Calu3 (cell line): ENCODE measurements around the gene HAGHL. TPM values are rescaled to one million over a fixed set of nuclear protein-coding genes. Genes with fewer than 3 reads are reported as not detected.

Experiments used
- BruUV-seq: library from RNA; stranded (reverse); fragments of 400-500 nt; replicated peaks from 2 replicates; lab custom pipeline; 2021; lab: Mats Ljungman, UMichigan
- CTCF ChIA-PET: fragments of 300-600 bp; sonication (Branson Sonifier 250); formaldehyde crosslinking; loops from one replicate; lab custom pipeline; 2022; ENCODE audit warnings: antibody characterized with exemption; lab: Charles Lee
- DNase-seq: peaks from one replicate; pipeline ENCODE4 v3.0.0; 2022
- H3K27ac Mint-ChIP-seq: one replicate; pipeline ENCODE4 v1.8.0; 2022; ENCODE audit warnings: mixed read lengths; ENCODE audit not compliant: unreplicated experiment
- H3K27me3 Mint-ChIP-seq: one replicate; pipeline ENCODE4 v1.8.0; 2022; ENCODE audit warnings: mixed read lengths; ENCODE audit not compliant: unreplicated experiment
- H3K36me3 Mint-ChIP-seq: one replicate; pipeline ENCODE4 v1.8.0; 2022; ENCODE audit warnings: mild to moderate bottlenecking, moderate library complexity, mixed read lengths; ENCODE audit not compliant: insufficient read depth, unreplicated experiment
- H3K4me1 Mint-ChIP-seq: one replicate; pipeline ENCODE4 v1.8.0; 2022; ENCODE audit warnings: mild to moderate bottlenecking, low read depth, mixed read lengths; ENCODE audit not compliant: unreplicated experiment
- H3K4me3 Mint-ChIP-seq: one replicate; pipeline ENCODE4 v1.8.0; 2022; ENCODE audit warnings: mild to moderate bottlenecking, low read depth, moderate library complexity, mixed read lengths; ENCODE audit not compliant: unreplicated experiment
- H3K9me3 Mint-ChIP-seq: one replicate; pipeline ENCODE4 v1.8.0; 2022; ENCODE audit warnings: low read depth, mixed read lengths; ENCODE audit not compliant: unreplicated experiment
- CTCF ChIP-seq: fragments of 200-600 bp; IDR thresholded peaks from one replicate; pipeline ENCODE4 v1.8.0; 2022; ENCODE audit warnings: antibody characterized with exemption; ENCODE audit not compliant: unreplicated experiment
- intact Hi-C: fragments of 100-400 bp; cut with micrococcal nuclease; formaldehyde crosslinking; loops from one replicate; pipeline ENCODE4 v1.10.0; 2022; ENCODE audit not compliant: unreplicated experiment
- total RNA-seq: library from RNA; stranded (reverse); gene quantifications from 2 replicates; pipeline ENCODE4 v1.2.3, GENCODE V29; 2022

The HAGHL gene
- total RNA-seq, 1 experiment from 2014 or later, result 11.7 TPM

- no peak for DNase-seq
- intact Hi-C loops, result no loop called here
- H3K9me3 Mint-ChIP-seq, result no peaks in the 10 kb centered on the region
- peaks cover 10% of the 10 kb centered on the region for H3K27me3 Mint-ChIP-seq
- CTCF ChIA-PET, result no interaction called here
- H3K4me1 Mint-ChIP-seq, result peaks cover 7% of the 10 kb centered on the region
- no peak overlapping the region for H3K4me3 Mint-ChIP-seq
- H3K36me3 Mint-ChIP-seq, result peaks cover 4% of the 10 kb centered on the region
- no peak for TF ChIP-seq CTCF
- no TSS peak for BruUV-seq
- H3K27ac Mint-ChIP-seq, result no peak overlapping the region
Observed at GRCh38 chr16:766008-766819, 39.3 kb downstream of the HAGHL start.

- no peaks in the 10 kb centered on the region for H3K4me1 Mint-ChIP-seq
- H3K27ac Mint-ChIP-seq, result no peak overlapping the region
- no peak overlapping the region for H3K4me3 Mint-ChIP-seq
- peaks cover 10% of the 10 kb centered on the region for H3K27me3 Mint-ChIP-seq
- no peak for DNase-seq
- no TSS peak for BruUV-seq
- H3K36me3 Mint-ChIP-seq, result peaks cover 4% of the 10 kb centered on the region
- no peaks in the 10 kb centered on the region for H3K9me3 Mint-ChIP-seq
- intact Hi-C loops, result no loop called here
- CTCF ChIA-PET, result no interaction called here
- TF ChIP-seq CTCF, result no peak
Observed at GRCh38 chr16:766820-767640, 40.1 kb downstream of the HAGHL start.

- H3K9me3 Mint-ChIP-seq, result no peaks in the 10 kb centered on the region
- DNase-seq, result no peak
- H3K27ac Mint-ChIP-seq, result no peak overlapping the region
- no peak for TF ChIP-seq CTCF
- CTCF ChIA-PET, result no interaction called here
- BruUV-seq, result no TSS peak
- no peak overlapping the region for H3K4me3 Mint-ChIP-seq
- intact Hi-C loops, result no loop called here
- peaks cover 10% of the 10 kb centered on the region for H3K27me3 Mint-ChIP-seq
- no peaks in the 10 kb centered on the region for H3K4me1 Mint-ChIP-seq
- peaks cover 4% of the 10 kb centered on the region for H3K36me3 Mint-ChIP-seq
Observed at GRCh38 chr16:767743-768235, 40.9 kb downstream of the HAGHL start.

- Mint-ChIP-seq H3K4me1 (no peaks in the 10 kb centered on the region), H3K27ac (no peak overlapping the region), H3K4me3 (no peak overlapping the region), H3K9me3 (no peaks in the 10 kb centered on the region), H3K36me3 (peaks cover 4% of the 10 kb centered on the region), H3K27me3 (peaks cover 11% of the 10 kb centered on the region)
- TF ChIP-seq CTCF, result no peak
- BruUV-seq, result no TSS peak
- no peak for DNase-seq
- CTCF ChIA-PET, result no interaction called here
- intact Hi-C loops, result no loop called here
Observed at GRCh38 chr16:768428-768827, 41.5 kb downstream of the HAGHL start.
